HCT116 (cell line): ENCODE measurements around the gene RPS6KA2. TPM values are rescaled to one million over a fixed set of nuclear protein-coding genes. Genes with fewer than 3 reads are reported as not detected.

Source experiments
- ATAC-seq: fragments of 200-7000 bp; cut with Tn5 transposase; 2 replicates; pipeline ENCODE4 v1.9.1; 2020; ENCODE audit warnings: mild to moderate bottlenecking, moderate library complexity
- BruUV-seq: library from RNA; stranded (reverse); fragments of 400-500 nt; replicated peaks from 2 replicates; lab custom pipeline; 2021; lab: Mats Ljungman, UMichigan
- CTCF ChIA-PET: fragments of 300-600 bp; sonication (Branson Sonifier 250); formaldehyde crosslinking; loops from one replicate; lab custom pipeline; 2021; ENCODE audit warnings: antibody characterized with exemption; lab: Charles Lee
- POLR2A ChIA-PET: fragments of 300-600, 350-600 bp; sonication (Branson Sonifier 250); formaldehyde crosslinking; loops from one replicate; lab custom pipeline; 2021; ENCODE audit warnings: antibody characterized with exemption; lab: Charles Lee
- RAD21 ChIA-PET, 2 experiments: fragments of 300-600 bp; sonication (Branson Sonifier 250); formaldehyde crosslinking; loops; one replicate each; lab custom pipeline; 2023; ENCODE audit warnings: low total read pairs in 2 of 2; ENCODE audit not compliant: uncharacterized antibody in 2 of 2, unreplicated experiment in 2 of 2, low non-redundant PET in 1 of 2; lab: Charles Lee
- DNase-seq: peaks from one replicate; pipeline ENCODE4 v3.0.0-alpha.2; 2010; ENCODE audit warnings: low read depth, low spot score
- H2AFZ ChIP-seq: fragments of 200-600 bp; shearing (Covaris generic), sonication (generic); 2 replicates; pipeline ENCODE4 v1.6.1; 2017; ENCODE audit warnings: low read depth, mixed run types, mixed read lengths, antibody characterized with exemption, low read length; ENCODE audit not compliant: poor library complexity, severe bottlenecking
- H3K27ac ChIP-seq: 2 replicates; pipeline ENCODE4 v1.5.1; 2012; ENCODE audit warnings: low read depth, low read length
- H3K27me3 ChIP-seq: fragments of 200-600 bp; sonication (generic); 2 replicates; pipeline ENCODE4 v1.6.1; 2016; ENCODE audit warnings: mixed run types, low read length, mixed read lengths; ENCODE audit not compliant: insufficient read depth
- H3K36me3 ChIP-seq, 2 experiments: fragments of 200-500 bp in 1 of 2; fragments of 200-600 bp in 1 of 2; sonication (Bioruptor generic) in 1 of 2; sonication (generic) in 1 of 2; 2 replicates each; pipeline versions ENCODE4 v1.5.1 to v1.6.1; 2014 to 2016; ENCODE audit warnings: low read length in 2 of 2, inconsistent platforms in 1 of 2, mixed read lengths in 1 of 2, mixed run types in 1 of 2; ENCODE audit not compliant: insufficient read depth in 2 of 2, control insufficient read depth in 1 of 2
- H3K4me1 ChIP-seq, 2 experiments: fragments of 200-600 bp in 1 of 2; sonication (generic) in 1 of 2; 2 replicates each; pipeline versions ENCODE4 v1.5.1 to v1.6.1; 2012 to 2017; ENCODE audit warnings: low read length in 2 of 2, inconsistent platforms in 1 of 2, mild to moderate bottlenecking in 1 of 2, mixed read lengths in 1 of 2, mixed run types in 1 of 2, moderate library complexity in 1 of 2; ENCODE audit not compliant: insufficient read depth in 2 of 2, control insufficient read depth in 1 of 2
- H3K4me2 ChIP-seq: fragments of 200-600 bp; sonication (generic); 2 replicates; pipeline ENCODE4 v1.6.1; 2017; ENCODE audit warnings: mixed run types, low read length, mixed read lengths
- H3K4me3 ChIP-seq, 2 experiments: fragments of 200-600 bp in 1 of 2; sonication (generic) in 1 of 2; replicated peaks in 1 of 2; 2 replicates each; pipeline ENCODE4 v1.5.1; 2011 to 2016; ENCODE audit warnings: low read length in 2 of 2, control low read depth in 1 of 2, low read depth in 1 of 2, mild to moderate bottlenecking in 1 of 2, mixed read lengths in 1 of 2, mixed run types in 1 of 2
- H3K79me2 ChIP-seq: fragments of 200-600 bp; sonication (generic); 2 replicates; pipeline ENCODE4 v1.6.1; 2017; ENCODE audit warnings: mild to moderate bottlenecking, mixed run types, low read length, moderate library complexity, mixed read lengths; ENCODE audit not compliant: insufficient read depth
- H3K9ac ChIP-seq: fragments of 200-600 bp; sonication (generic); 2 replicates; pipeline ENCODE4 v1.6.1; 2016; ENCODE audit warnings: low read length, mixed read lengths
- H3K9me2 ChIP-seq: fragments of 200-600 bp; sonication (generic), shearing (Covaris generic); 2 replicates; pipeline ENCODE4 v1.6.1; 2017; ENCODE audit warnings: mixed run types, mild to moderate bottlenecking, moderate library complexity; ENCODE audit not compliant: insufficient read depth
- H3K9me3 ChIP-seq, 2 experiments: fragments of 200-500 bp in 1 of 2; fragments of 200-600 bp in 1 of 2; sonication (Bioruptor generic) in 1 of 2; sonication (generic) in 1 of 2; 2 replicates each; pipeline ENCODE4 v1.6.1; 2014 to 2017; ENCODE audit warnings: low read length in 2 of 2, mixed read lengths in 2 of 2, inconsistent platforms in 1 of 2, low read depth in 1 of 2, mild to moderate bottlenecking in 1 of 2, mixed run types in 1 of 2, moderate library complexity in 1 of 2; ENCODE audit not compliant: control insufficient read depth in 1 of 2, insufficient read depth in 1 of 2
- H4K20me1 ChIP-seq: fragments of 200-600 bp; sonication (generic), shearing (Covaris generic); 2 replicates; pipeline ENCODE4 v1.6.1; 2017; ENCODE audit warnings: mixed run types, mild to moderate bottlenecking, moderate library complexity; ENCODE audit not compliant: insufficient read depth
- ATF3 ChIP-seq: IDR thresholded peaks from 2 replicates; pipeline ENCODE4 v1.6.1; 2012
- CBX3 ChIP-seq: IDR thresholded peaks from 2 replicates; pipeline ENCODE4 v1.6.1; 2012; ENCODE audit warnings: low read depth
- EZH2 ChIP-seq: fragments of 200-600 bp; sonication (generic); IDR thresholded peaks from 2 replicates; pipeline ENCODE4 v1.6.1; 2017; ENCODE audit warnings: antibody characterized with exemption, mixed run types
- EZH2phosphoT487 ChIP-seq: fragments of 200-600 bp; IDR thresholded peaks from 2 replicates; pipeline ENCODE4 v1.6.1; 2018; ENCODE audit warnings: antibody characterized with exemption, borderline replicate concordance
- FOSL1 ChIP-seq: IDR thresholded peaks from 2 replicates; pipeline ENCODE4 v1.6.1; 2012; ENCODE audit warnings: low read depth
- RAD21 ChIP-seq: IDR thresholded peaks from 2 replicates; pipeline ENCODE4 v1.6.1; 2012; ENCODE audit warnings: low read depth, mild to moderate bottlenecking
- SIN3A ChIP-seq: IDR thresholded peaks from 2 replicates; pipeline ENCODE4 v1.6.1; 2012; ENCODE audit warnings: low read depth
- SRF ChIP-seq: IDR thresholded peaks from 2 replicates; pipeline ENCODE4 v1.6.1; 2012; ENCODE audit warnings: low read depth
- TCF7L2 ChIP-seq: IDR thresholded peaks from 2 replicates; pipeline ENCODE4 v1.7.0; 2011; ENCODE audit warnings: borderline replicate concordance, inconsistent platforms; ENCODE audit not compliant: insufficient read depth, insufficient read length; ENCODE audit errors: extremely low read depth
- ZBTB33 ChIP-seq: IDR thresholded peaks from 2 replicates; pipeline ENCODE4 v1.6.1; 2011; ENCODE audit warnings: mild to moderate bottlenecking, low read length, moderate library complexity; ENCODE audit not compliant: insufficient replicate concordance; ENCODE audit errors: extremely low read depth
- ZFX ChIP-seq: fragments of 450-650 bp; IDR thresholded peaks from 2 replicates; pipeline ENCODE4 v1.6.1; 2017
- intact Hi-C: fragments of 100-400 bp; cut with micrococcal nuclease; formaldehyde crosslinking; loops from 2 replicates; pipeline ENCODE4 v1.10.0; 2022
- total RNA-seq: library from RNA; stranded (reverse); gene quantifications from one replicate; pipeline ENCODE4 v1.2.1, GENCODE V29; 2021; ENCODE audit not compliant: unreplicated experiment

RPS6KA2 gene
- total RNA-seq, 1 experiment from 2014 or later: 8.5 TPM

DNA sequence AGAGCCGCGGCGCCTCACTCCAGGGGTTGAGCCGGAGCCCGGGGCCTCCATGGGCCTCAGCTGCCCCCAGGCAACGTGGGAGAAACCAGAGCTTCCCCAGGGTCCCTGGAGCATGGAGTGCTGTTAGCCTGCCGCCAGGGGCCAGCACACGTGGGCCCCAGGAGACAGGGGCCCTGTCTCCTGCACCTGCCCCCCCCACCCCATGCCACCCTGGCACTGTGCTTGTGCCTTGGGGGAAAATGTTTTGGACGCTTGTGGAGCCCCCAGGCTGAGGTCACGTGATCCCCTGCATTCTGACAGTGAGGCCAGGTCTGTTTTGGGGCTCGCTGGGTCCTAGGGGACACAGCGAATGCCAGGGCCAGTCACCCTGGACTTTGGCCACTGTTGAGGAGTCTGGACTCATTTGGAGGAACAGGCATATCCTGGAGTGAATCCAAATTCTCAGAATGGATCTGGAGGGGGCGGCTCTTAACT lies 214.1 kb downstream of the RPS6KA2 start:
- Histone ChIP-seq H3K4me2 (no peak overlapping the region), H3K36me3 (no peaks in the 10 kb centered on the region), H3K4me1 (no peaks in the 10 kb centered on the region), H3K27me3 (no peaks in the 10 kb centered on the region), H3K27ac (no peak overlapping the region), H3K9me3 (no peaks in the 10 kb centered on the region), H2AFZ (no peak overlapping the region), H3K79me2 (no peaks in the 10 kb centered on the region), H4K20me1 (no peaks in the 10 kb centered on the region), H3K9ac (no peak overlapping the region), H3K9me2 (no peaks in the 10 kb centered on the region), H3K4me3 (no peak overlapping the region)
- ATAC-seq (no peak), DNase-seq (no peak)
- ChIA-PET RAD21 (no interaction called here), POLR2A (no interaction called here), CTCF (no interaction called here)
- BruUV-seq: no TSS peak
- TF ChIP-seq RAD21 (no peak), ZFX (no peak), EZH2phosphoT487 (no peak), EZH2 (no peak), ATF3 (no peak), ZBTB33 (no peak), SRF (no peak), SIN3A (no peak), FOSL1 (no peak), TCF7L2 (no peak), CBX3 (no peak)
- intact Hi-C loops: no loop called here
